ENCODE results near the gene AIRE.

DNA sequence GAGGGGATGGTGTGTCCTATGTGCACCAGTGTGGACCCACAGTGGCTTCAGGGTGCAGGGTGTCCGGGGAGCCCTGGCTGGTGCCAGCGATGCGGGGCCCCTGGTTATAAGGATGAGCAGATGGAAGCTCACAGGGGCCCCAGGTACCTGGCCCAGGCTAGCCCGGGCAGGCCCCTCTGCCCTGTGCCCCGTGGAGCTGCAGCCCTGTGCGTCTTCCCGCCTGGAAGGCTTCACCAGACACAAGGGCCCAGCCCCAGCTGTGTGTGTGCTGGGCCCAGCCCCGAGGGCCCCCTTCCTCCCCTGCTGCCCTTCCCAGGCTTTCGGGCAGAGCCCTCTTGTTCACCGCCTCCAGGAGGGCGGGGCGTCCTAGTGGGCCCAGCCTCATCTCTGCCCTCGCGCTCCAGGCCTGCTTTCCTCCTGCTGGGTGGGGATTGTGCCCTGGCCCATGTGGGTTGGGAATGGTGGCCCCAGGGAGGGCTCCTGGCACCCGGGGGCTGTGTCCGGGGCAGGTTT is 30.1 kb downstream of the AIRE start:
- TF ChIP-seq POLR2AphosphoS5 (IDR thresholded peaks at IDR 0.05; ENCODE audit: borderline replicate concordance, low read depth, low read length) (no peak), EZH2 (IDR thresholded peaks at IDR 0.05) (no peak)

Data from SK-N-MC (cell line).